Coronary artery (tissue), 2 donors: ENCODE measurements around the gene CDC37.
A peak's percentile ranks its signal among the peaks of the same experiment; 100 is the strongest.
"Not testable (repeated sequence)": the region's sequence is repeated elsewhere in the genome, so short reads cannot be mapped to it uniquely, and the experiment has no call there.

ENCODE experiments used
- DNase-seq: peaks from one replicate; pipeline ENCODE4 v3.0.0-alpha.2; 2017; ENCODE audit warnings: low spot score
- H3K27ac ChIP-seq, 2 donors: fragments of 200-600 bp; sonication (generic); one replicate each; pipeline ENCODE4 v1.5.1; 2016 to 2019
- H3K4me3 ChIP-seq: fragments of 200-600 bp; sonication (generic); 2 replicates; pipeline ENCODE4 v1.5.1; 2016; ENCODE audit warnings: mild to moderate bottlenecking, moderate library complexity
- TF ChIP-seq, protein P1 (sequence below): fragments of 200-600 bp; sonication (generic); IDR thresholded peaks from one replicate; pipeline ENCODE4 v1.5.1; 2019; ENCODE audit warnings: antibody characterized with exemption

CDC37 gene

DNA sequence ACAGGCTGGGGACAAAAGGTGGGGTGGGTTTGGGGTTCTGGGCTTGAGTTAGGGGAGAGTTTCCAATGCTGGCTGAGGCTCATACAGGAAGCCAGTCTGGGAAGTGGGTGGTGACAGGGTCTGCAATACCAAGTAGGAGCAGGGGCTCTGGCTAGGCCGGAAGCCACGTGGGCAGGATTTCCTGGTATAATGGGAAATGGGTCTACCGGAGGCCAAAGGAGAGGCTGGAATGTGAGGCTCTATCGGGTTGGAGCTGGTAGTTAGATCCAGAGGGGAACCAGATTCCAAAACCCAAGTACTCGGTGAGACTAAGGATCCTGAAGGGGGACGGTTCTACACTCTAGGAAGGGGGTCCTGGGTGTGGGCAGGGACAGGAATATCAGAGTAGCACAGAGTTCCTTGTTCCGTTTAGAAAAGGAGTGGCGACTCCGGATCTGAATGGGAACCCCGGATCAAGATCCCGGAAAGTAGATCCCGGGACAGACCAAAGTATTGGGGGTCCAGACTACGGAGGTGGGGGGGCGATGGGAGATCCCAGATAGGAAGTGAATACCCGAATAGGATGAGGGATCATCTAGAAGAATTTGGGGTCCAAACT is 802 bp downstream of the CDC37 start:
- DNase-seq = no peak
- TF ChIP-seq, protein P1, sequence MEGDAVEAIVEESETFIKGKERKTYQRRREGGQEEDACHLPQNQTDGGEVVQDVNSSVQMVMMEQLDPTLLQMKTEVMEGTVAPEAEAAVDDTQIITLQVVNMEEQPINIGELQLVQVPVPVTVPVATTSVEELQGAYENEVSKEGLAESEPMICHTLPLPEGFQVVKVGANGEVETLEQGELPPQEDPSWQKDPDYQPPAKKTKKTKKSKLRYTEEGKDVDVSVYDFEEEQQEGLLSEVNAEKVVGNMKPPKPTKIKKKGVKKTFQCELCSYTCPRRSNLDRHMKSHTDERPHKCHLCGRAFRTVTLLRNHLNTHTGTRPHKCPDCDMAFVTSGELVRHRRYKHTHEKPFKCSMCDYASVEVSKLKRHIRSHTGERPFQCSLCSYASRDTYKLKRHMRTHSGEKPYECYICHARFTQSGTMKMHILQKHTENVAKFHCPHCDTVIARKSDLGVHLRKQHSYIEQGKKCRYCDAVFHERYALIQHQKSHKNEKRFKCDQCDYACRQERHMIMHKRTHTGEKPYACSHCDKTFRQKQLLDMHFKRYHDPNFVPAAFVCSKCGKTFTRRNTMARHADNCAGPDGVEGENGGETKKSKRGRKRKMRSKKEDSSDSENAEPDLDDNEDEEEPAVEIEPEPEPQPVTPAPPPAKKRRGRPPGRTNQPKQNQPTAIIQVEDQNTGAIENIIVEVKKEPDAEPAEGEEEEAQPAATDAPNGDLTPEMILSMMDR = no peak
- Histone ChIP-seq H3K4me3 (peak overlapping the region; percentile 97), H3K27ac (peak overlapping the region; percentile 49 to 88)

DNA sequence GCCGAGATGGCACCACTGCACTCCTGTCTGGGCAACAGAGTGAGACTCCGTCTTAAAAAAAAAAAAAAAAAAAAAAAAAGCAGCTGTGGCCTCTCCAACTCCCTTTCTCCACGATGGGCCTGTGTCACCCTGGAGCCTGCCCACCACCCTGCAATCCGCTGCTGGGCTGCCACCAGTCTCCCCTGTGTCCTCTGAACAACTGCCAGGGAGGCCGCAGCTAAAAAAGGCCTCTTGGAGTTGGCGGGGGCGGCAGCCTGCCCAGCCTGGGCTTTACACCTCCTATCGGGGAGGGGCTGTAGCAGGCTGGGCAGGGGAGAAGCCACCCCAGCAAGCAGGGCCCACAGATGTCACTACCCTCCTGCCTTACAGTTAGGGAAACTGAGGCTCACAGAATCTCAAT is 3.5 kb downstream of the CDC37 start:
- no peak for DNase-seq
- H3K27ac ChIP-seq = no peak overlapping the region
- TF ChIP-seq, protein P1 = no peak
- H3K4me3 ChIP-seq = no peak overlapping the region

DNA sequence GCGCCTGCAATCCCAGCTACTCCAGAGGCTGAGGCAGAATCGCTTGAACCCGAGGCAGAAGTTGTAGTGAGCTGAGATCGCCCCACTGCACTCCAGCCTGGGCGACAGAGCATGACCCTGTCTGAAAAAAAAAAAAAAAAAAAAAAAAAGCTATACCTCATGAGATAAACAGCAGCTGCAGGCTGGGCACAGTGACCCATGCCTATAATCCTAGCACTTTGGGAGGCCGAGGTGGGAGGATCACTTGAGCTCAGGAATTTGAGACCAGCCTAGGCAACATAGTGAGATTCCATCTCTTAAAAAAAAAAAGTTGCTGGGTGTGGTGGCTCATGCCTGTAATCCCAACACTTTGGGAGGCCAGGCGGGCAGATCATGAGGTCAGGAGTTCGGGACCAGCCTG is 4.0 kb downstream of the CDC37 start:
- H3K4me3 ChIP-seq, DNase-seq, H3K27ac ChIP-seq: not testable (repeated sequence)

DNA sequence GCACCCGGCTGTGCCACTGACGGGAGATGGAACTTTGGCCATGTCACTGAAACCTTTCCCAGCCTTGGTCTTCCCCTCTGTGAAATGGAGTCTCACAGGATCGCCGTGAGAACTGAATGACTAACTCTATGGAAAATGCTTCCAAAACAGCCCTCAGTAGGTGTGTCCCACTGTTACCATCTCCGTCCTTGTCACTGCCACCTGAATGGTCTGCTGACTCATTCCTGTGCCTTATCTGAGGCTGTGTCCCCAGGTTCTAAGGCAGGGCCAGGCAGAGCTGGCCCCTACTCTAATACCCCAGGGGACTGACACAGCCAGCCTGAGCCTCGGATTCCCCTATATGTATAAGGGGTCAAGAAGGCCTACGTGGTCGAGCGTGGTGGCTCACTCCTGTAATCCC is 4.5 kb downstream of the CDC37 start:
- DNase-seq = no peak
- Histone ChIP-seq H3K4me3 (no peak overlapping the region), H3K27ac (no peak overlapping the region)
- TF ChIP-seq, protein P1 = no peak

DNA sequence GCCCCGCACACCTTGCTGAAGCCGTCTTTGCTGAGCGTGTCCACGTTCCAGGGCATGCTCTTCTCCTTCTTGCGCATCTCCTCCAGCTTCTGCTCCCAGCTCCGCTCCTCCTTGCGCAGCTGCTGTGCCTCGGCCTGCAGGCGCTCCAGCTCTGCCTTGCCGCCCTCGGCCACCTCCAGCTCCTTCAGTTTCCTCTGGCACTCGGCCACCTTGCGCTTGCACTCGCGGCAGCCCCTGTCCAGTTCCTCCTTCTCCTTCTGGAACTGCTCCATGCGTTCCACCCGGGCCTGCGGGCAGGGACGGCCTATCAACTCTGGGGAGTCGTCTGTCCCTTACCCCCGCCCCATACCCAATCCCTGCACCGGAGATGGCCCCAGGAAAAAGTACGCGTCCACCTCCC is 7.4 kb downstream of the CDC37 start:
- no peak for DNase-seq
- TF ChIP-seq, protein P1 = no peak
- Histone ChIP-seq H3K4me3 (no peak overlapping the region), H3K27ac (no peak overlapping the region)

DNA sequence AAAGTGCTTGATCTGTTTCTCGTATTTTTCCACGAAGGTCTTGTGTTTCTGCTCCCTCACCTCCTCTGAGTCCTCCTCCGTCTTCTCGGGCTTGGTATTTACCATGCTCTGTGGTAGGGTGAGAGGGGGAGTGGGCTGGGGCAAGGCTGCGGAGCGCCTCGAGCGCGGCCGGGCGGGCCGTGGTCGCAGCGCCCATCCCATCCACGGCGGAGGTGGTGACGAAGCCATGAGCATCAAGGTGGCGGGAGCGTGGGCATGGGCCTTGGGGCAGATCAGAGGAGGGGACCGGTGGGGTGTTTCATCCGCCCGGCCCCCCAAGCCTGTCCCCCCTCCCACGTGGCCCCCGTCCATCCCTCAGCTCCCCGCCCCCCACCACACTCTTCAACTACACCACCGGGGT is 7.9 kb downstream of the CDC37 start:
- H3K4me3 ChIP-seq = no peak overlapping the region
- no peak overlapping the region for H3K27ac ChIP-seq
- TF ChIP-seq, protein P1 = no peak

DNA sequence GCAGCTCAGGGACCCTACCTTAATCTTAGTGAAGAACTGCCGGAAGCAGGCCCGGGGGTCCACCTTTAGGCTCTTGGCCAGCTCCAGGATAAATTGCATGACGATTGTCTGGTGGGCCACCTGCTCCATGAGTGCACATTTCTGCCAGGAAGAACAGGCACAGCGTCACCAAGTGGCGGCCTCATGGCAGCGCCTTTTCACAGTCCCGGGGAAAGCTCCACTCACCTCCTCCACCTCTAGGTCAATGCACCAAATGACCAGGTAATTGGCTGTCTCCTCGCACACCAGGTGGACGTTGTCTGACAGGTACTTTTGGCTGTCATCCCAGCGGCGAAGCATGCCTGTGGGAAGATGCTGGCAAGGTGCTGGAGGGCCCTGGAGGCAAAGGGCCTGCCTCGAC is 8.3 kb downstream of the CDC37 start:
- TF ChIP-seq, protein P1 = no peak
- no peak overlapping the region for H3K27ac ChIP-seq
- no peak for DNase-seq
- H3K4me3 ChIP-seq = no peak overlapping the region

More for the DNA sequence above, 7.9 kb downstream of the CDC37 start:
- DNase-seq = no peak
